H1 (cell line): ENCODE data around the gene ARMC9. TPM values are rescaled to one million over a fixed set of nuclear protein-coding genes. Genes with fewer than 3 reads are reported as not detected.

Experiments used
- CTCF ChIA-PET: fragments of 300-600 bp; sonication (Branson Sonifier 250); formaldehyde crosslinking; loops from one replicate; lab custom pipeline; 2021; ENCODE audit not compliant: partially characterized antibody; lab: Charles Lee
- POLR2A ChIA-PET: fragments of 300-600 bp; sonication (Branson Sonifier 250); formaldehyde crosslinking; loops from one replicate; lab custom pipeline; 2021; ENCODE audit warnings: inconsistent platforms; ENCODE audit not compliant: partially characterized antibody; lab: Charles Lee
- DNase-seq, 2 experiments: peaks; one replicate each; pipeline versions ENCODE4 v3.0.0 to v3.0.0-alpha.2; 2010 to 2022; ENCODE audit warnings: low spot score in 2 of 2, low read depth in 1 of 2, mixed read lengths in 1 of 2
- FAIRE-seq: peaks from 2 replicates; lab custom pipeline; 2011; peaks lifted over from hg19 to GRCh38; lab: Jason Lieb, UNC
- H2AFZ ChIP-seq: 2 replicates; pipeline ENCODE4 v1.8.1; 2012; ENCODE audit warnings: low read length, inconsistent platforms
- H2AK5ac ChIP-seq: 2 replicates; pipeline ENCODE4 v1.6.1; 2013; ENCODE audit warnings: low read depth, low read length
- H2BK120ac ChIP-seq: replicated peaks from 2 replicates; pipeline ENCODE3; 2013; ENCODE audit warnings: low read depth, low read length, inconsistent platforms
- H2BK12ac ChIP-seq: 2 replicates; pipeline ENCODE4 v1.6.1; 2013; ENCODE audit warnings: low read depth, low read length
- H2BK15ac ChIP-seq: 2 replicates; pipeline ENCODE4 v1.6.1; 2013; ENCODE audit warnings: low read length
- H2BK20ac ChIP-seq: 2 replicates; pipeline ENCODE4 v1.6.1; 2013; ENCODE audit warnings: low read length
- H2BK5ac ChIP-seq: 2 replicates; pipeline ENCODE4 v1.6.1; 2013; ENCODE audit warnings: low read depth, low read length
- H3K14ac ChIP-seq: 2 replicates; pipeline ENCODE4 v1.6.1; 2013; ENCODE audit warnings: inconsistent platforms; ENCODE audit not compliant: insufficient read length
- H3K18ac ChIP-seq: 2 replicates; pipeline ENCODE4 v1.6.1; 2013; ENCODE audit warnings: low read length; ENCODE audit errors: extremely low read depth
- H3K23ac ChIP-seq: 2 replicates; pipeline ENCODE4 v1.6.1; 2013; ENCODE audit warnings: inconsistent platforms; ENCODE audit not compliant: insufficient read length
- H3K23me2 ChIP-seq: 2 replicates; pipeline ENCODE4 v1.6.1; 2013; ENCODE audit warnings: low read depth, low read length
- H3K27ac ChIP-seq: 2 replicates; pipeline ENCODE4 v1.6.1; 2011; ENCODE audit warnings: low read depth, low read length, inconsistent platforms
- H3K27me3 ChIP-seq, 4 experiments: replicated peaks in 1 of 4; 1 replicate in 1 of 4; 2 replicates in 3 of 4; pipeline versions ENCODE4 v1.6.1 to v1.8.1; 2011 to 2013; ENCODE audit warnings: low read length in 3 of 4, mild to moderate bottlenecking in 3 of 4, inconsistent platforms in 2 of 4, mixed read lengths in 2 of 4, moderate library complexity in 1 of 4; ENCODE audit not compliant: control insufficient read depth in 3 of 4, insufficient read depth in 3 of 4; ENCODE audit errors: extremely low read depth in 1 of 4
- H3K36me3 ChIP-seq, 4 experiments: 2 replicates each; pipeline versions ENCODE4 v1.6.1 to v1.8.1; 2011 to 2013; ENCODE audit warnings: mild to moderate bottlenecking in 4 of 4, low read length in 3 of 4, moderate library complexity in 2 of 4, control low read depth in 1 of 4, inconsistent platforms in 1 of 4; ENCODE audit not compliant: insufficient read depth in 4 of 4, control insufficient read depth in 2 of 4
- H3K4ac ChIP-seq: replicated peaks from 2 replicates; pipeline ENCODE3; 2013; ENCODE audit warnings: low read length, low read depth, mixed read lengths, inconsistent platforms; ENCODE audit not compliant: insufficient read length
- H3K4me1 ChIP-seq, 4 experiments: replicated peaks in 1 of 4; 1 replicate in 1 of 4; 2 replicates in 3 of 4; pipeline versions ENCODE4 v1.6.1 to v1.8.1; 2011 to 2013; ENCODE audit warnings: low read length in 3 of 4, inconsistent platforms in 2 of 4, mixed read lengths in 1 of 4; ENCODE audit not compliant: insufficient read depth in 4 of 4, control insufficient read depth in 3 of 4
- H3K4me2 ChIP-seq, 2 experiments: 2 replicates each; pipeline versions ENCODE4 v1.6.1 to v1.8.1; 2011 to 2013; ENCODE audit warnings: low read depth in 2 of 2, low read length in 2 of 2, control low read depth in 1 of 2, inconsistent platforms in 1 of 2, mild to moderate bottlenecking in 1 of 2; ENCODE audit not compliant: insufficient read depth in 1 of 2
- H3K4me3 ChIP-seq, 4 experiments: fragments of 200-600, 300-600 bp in 1 of 4; sonication (generic), shearing (Covaris generic), sonication (Bioruptor Twin) in 1 of 4; 2 replicates each; pipeline versions ENCODE4 v1.5.1 to v1.8.1; 2011 to 2016; ENCODE audit warnings: low read length in 4 of 4, low read depth in 3 of 4, control low read depth in 2 of 4, inconsistent platforms in 2 of 4, mild to moderate bottlenecking in 2 of 4, mixed read lengths in 1 of 4, moderate library complexity in 1 of 4; ENCODE audit not compliant: insufficient read depth in 2 of 4; ENCODE audit errors: extremely low read depth in 1 of 4
- H3K56ac ChIP-seq: replicated peaks from 2 replicates; pipeline ENCODE3; 2013; ENCODE audit warnings: low read depth, mild to moderate bottlenecking, mixed read lengths, low read length, inconsistent platforms; ENCODE audit not compliant: insufficient read length
- H3K79me1 ChIP-seq: 2 replicates; pipeline ENCODE4 v1.6.1; 2013; ENCODE audit warnings: low read depth, low read length, control low read depth
- H3K79me2 ChIP-seq, 2 experiments: 2 replicates each; pipeline versions ENCODE4 v1.6.1 to v1.8.1; 2012 to 2013; ENCODE audit warnings: low read length in 2 of 2, mild to moderate bottlenecking in 2 of 2, inconsistent platforms in 1 of 2; ENCODE audit not compliant: insufficient read depth in 2 of 2, control insufficient read depth in 1 of 2
- H3K9ac ChIP-seq, 4 experiments: replicated peaks in 1 of 4; 1 replicate in 1 of 4; 2 replicates in 3 of 4; pipeline versions ENCODE4 v1.6.1 to v1.8.1; 2011 to 2013; ENCODE audit warnings: low read depth in 3 of 4, low read length in 3 of 4, control low read depth in 2 of 4, mild to moderate bottlenecking in 2 of 4, moderate library complexity in 2 of 4, inconsistent platforms in 1 of 4; ENCODE audit errors: extremely low read depth in 1 of 4
- H3K9me3 ChIP-seq, 2 experiments: 2 replicates each; pipeline versions ENCODE4 v1.6.1 to v1.8.1; 2012 to 2013; ENCODE audit warnings: mild to moderate bottlenecking in 2 of 2, moderate library complexity in 2 of 2, control low read depth in 1 of 2, inconsistent platforms in 1 of 2, low read depth in 1 of 2, low read length in 1 of 2, mixed read lengths in 1 of 2; ENCODE audit not compliant: insufficient read depth in 2 of 2
- H4K20me1 ChIP-seq, 2 experiments: replicated peaks in 1 of 2; 2 replicates each; pipeline versions ENCODE3 to v1.8.1; 2011 to 2013; ENCODE audit warnings: inconsistent platforms in 2 of 2, low read length in 2 of 2, mild to moderate bottlenecking in 1 of 2; ENCODE audit not compliant: insufficient read depth in 2 of 2, control insufficient read depth in 1 of 2
- H4K5ac ChIP-seq: 2 replicates; pipeline ENCODE4 v1.6.1; 2013; ENCODE audit warnings: low read length, low read depth, mixed read lengths, inconsistent platforms; ENCODE audit not compliant: insufficient read length
- H4K8ac ChIP-seq: 2 replicates; pipeline ENCODE4 v1.8.0; 2013; ENCODE audit warnings: mild to moderate bottlenecking, moderate library complexity, low read length, inconsistent platforms; ENCODE audit not compliant: insufficient read depth; ENCODE audit errors: extremely low read depth
- H4K91ac ChIP-seq: replicated peaks from 2 replicates; pipeline ENCODE3; 2013; ENCODE audit warnings: low read length, mixed read lengths, inconsistent platforms; ENCODE audit not compliant: insufficient read length
- ATF2 ChIP-seq: IDR thresholded peaks from 2 replicates; pipeline ENCODE4 v1.6.1; 2012; ENCODE audit warnings: low read length, inconsistent platforms
- CHD1 ChIP-seq: IDR thresholded peaks from 2 replicates; pipeline ENCODE4 v1.6.1; 2012; ENCODE audit warnings: low read depth, low read length, improper control_type of control experiment
- CTBP2 ChIP-seq: IDR thresholded peaks from 2 replicates; pipeline ENCODE4 v1.7.0; 2011; ENCODE audit warnings: borderline replicate concordance, mild to moderate bottlenecking, moderate library complexity, mixed read lengths, low read length; ENCODE audit not compliant: insufficient read depth, insufficient read length
- E2F6 ChIP-seq: IDR thresholded peaks from 2 replicates; pipeline ENCODE4 v1.6.1; 2012; ENCODE audit warnings: inconsistent platforms
- GTF2F1 ChIP-seq: IDR thresholded peaks from 2 replicates; pipeline ENCODE4 v1.6.1; 2012; ENCODE audit warnings: low read depth, low read length, improper control_type of control experiment, borderline replicate concordance
- HDAC2 ChIP-seq, 2 experiments: fragments of 300-600 bp in 1 of 2; sonication (generic) in 1 of 2; IDR thresholded peaks; 2 replicates each; pipeline ENCODE4 v1.6.1; 2011 to 2012; ENCODE audit warnings: low read depth in 2 of 2, low read length in 2 of 2, mild to moderate bottlenecking in 2 of 2, moderate library complexity in 2 of 2, borderline replicate concordance in 1 of 2, inconsistent platforms in 1 of 2
- POLR2AphosphoS5 ChIP-seq: IDR thresholded peaks from 2 replicates; pipeline ENCODE4 v1.6.1; 2011; ENCODE audit warnings: low read depth, low read length
- SIX5 ChIP-seq: IDR thresholded peaks from 2 replicates; pipeline ENCODE4 v1.6.1; 2011; ENCODE audit warnings: mild to moderate bottlenecking, low read depth, low read length
- WGBS, 2 experiments: shearing (Covaris generic) in 1 of 2; methylation state at CpG; one replicate each; pipeline versions ENCODE4 v1.1.6 to v1.1.7; 2013 to 2015; ENCODE audit warnings: low lambda C conversion rate in 2 of 2, mixed read lengths in 2 of 2, inconsistent platforms in 1 of 2, low coverage in 1 of 2, missing lambda C conversion rate in 1 of 2; ENCODE audit not compliant: insufficient replicate concordance in 2 of 2, insufficient coverage in 1 of 2, insufficient read length in 1 of 2; ENCODE audit errors: extremely low coverage in 1 of 2, missing lambda C conversion rate in 1 of 2; 5-methylcytosine and 5-hydroxymethylcytosine counted together
- polyA plus RNA-seq, 7 experiments: library from polyadenylated mRNA; depleted of rRNA in 3 of 7; stranded (reverse) in 5 of 7; unstranded in 2 of 7; fragments of >200 nt in 5 of 7; fragments of 200-250 nt in 2 of 7; gene quantifications; 1 replicate in 5 of 7; 2 replicates in 1 of 7; 4 replicates in 1 of 7; pipeline versions ENCODE4 v1.2.1 to v1.2.3, GENCODE V29; 2011 to 2013; ENCODE audit warnings: missing spikeins in 2 of 7, mixed read lengths in 2 of 7
- total RNA-seq: library from RNA; stranded (reverse); fragmentation: NEBNext Ultra II Directional; extraction: Animal tissue kit (Norgen Biotek cat#: 25700); gene quantifications from 2 replicates; pipeline ENCODE4 v1.2.1, GENCODE V29; 2021

Gene ARMC9
- total and polyA plus RNA-seq, 2 of the 8 experiments (the other 6 are each of a cell fraction or from before 2014, with no cell fraction given) = 23.2 to 36.1 TPM

- Histone ChIP-seq H3K4me1 (peaks cover 0 to 9% (median 3%) of the 10 kb centered on the region in 4 experiments; a peak in 2 of 7 replicates), H3K27ac (no peak overlapping the region), H3K23ac (no peak overlapping the region), H2BK15ac (no peak overlapping the region), H4K20me1 (no peaks in the 10 kb centered on the region), H3K9me3 (no peaks in the 10 kb centered on the region), H3K56ac (no peak overlapping the region), H3K79me2 (no peaks in the 10 kb centered on the region), H3K4me3 (no peak overlapping the region), H2BK20ac (no peak overlapping the region), H3K27me3 (no peaks in the 10 kb centered on the region), H2BK12ac (no peak overlapping the region), H3K23me2 (no peaks in the 10 kb centered on the region), H2AK5ac (no peak overlapping the region), H3K9ac (no peak overlapping the region), H2AFZ (no peak overlapping the region), H4K91ac (no peak overlapping the region), H3K14ac (no peak overlapping the region), H2BK120ac (no peak overlapping the region), H4K5ac (no peak overlapping the region), H3K4me2 (no peak overlapping the region), H2BK5ac (no peak overlapping the region), H3K4ac (no peak overlapping the region), H4K8ac (no peak overlapping the region), H3K79me1 (no peaks in the 10 kb centered on the region), H3K18ac (no peak overlapping the region), H3K36me3 (peaks cover 0 to 2% (median 0%) of the 10 kb centered on the region in 4 experiments; a peak in 1 of 8 replicates)
- ChIA-PET CTCF (interaction anchor here (1.4 to 4.1 kb wide), 8 partner anchors 9 to 116 kb away, joined by 4 to 37 read pairs (median 12); partner anchors contain the start of gene B3GNT7), POLR2A (interaction anchor here (1.7 kb wide), 1 partner anchor 158 kb away, joined by 3 read pairs; no protein-coding TSS in a partner anchor)
- FAIRE-seq = no peak
- DNase-seq = no peak
- WGBS, 2 experiments = 90% methylated on average over 8 of the region's 8 CpGs; no CpG with 5 or more reads in 1 of the 2 experiments
- TF ChIP-seq POLR2AphosphoS5 (no peak), E2F6 (no peak), GTF2F1 (no peak), ATF2 (no peak), CHD1 (no peak), CTBP2 (no peak), SIX5 (no peak), HDAC2 (IDR thresholded peaks at IDR 0.05; ENCODE audit: borderline replicate concordance in 1 of 2, low read depth in 2 of 2, low read length in 2 of 2) (no peak)
Observed at GRCh38 chr2:231295363-231295655, 96.9 kb downstream of the ARMC9 start.
